Measurements from ENCODE around the gene CPED1. TPM values are rescaled to one million over a fixed set of nuclear protein-coding genes. Genes with fewer than 3 reads are reported as not detected.
"Not testable (repeated sequence)": the region's sequence is repeated elsewhere in the genome, so short reads cannot be mapped to it uniquely, and the experiment has no call there.

CPED1 gene
- total RNA-seq, 2 donors from 2014 or later, result 77.4 to 126 TPM

GRCh38 chr7:121001234-121001906 is 12.9 kb downstream of the CPED1 start:
- Histone ChIP-seq H3K36me3 (no peaks in the 10 kb centered on the region), H3K4me3 (no peak overlapping the region), H3K27me3 (replicated peaks; ENCODE audit: insufficient read depth) (no peaks in the 10 kb centered on the region), H3K9me3 (no peaks in the 10 kb centered on the region), H3K27ac (peak overlapping the region; percentile 75 to 81), H3K4me1 (ENCODE audit: control insufficient read depth in 1 of 2, low read depth in 2 of 2) (peaks cover 52 to 81% of the 10 kb centered on the region in 2 donors)
- DNase-seq (ENCODE audit: low spot score) (no peak), ATAC-seq (ENCODE audit: insufficient number of reproducible peaks, low FRiP score, low read depth) (no peak)
- TF ChIP-seq CTCF (IDR thresholded peaks at IDR 0.05), result no peak

GRCh38 chr7:121002048-121002756 is 13.7 kb downstream of the CPED1 start:
- Histone ChIP-seq H3K9me3 (no peaks in the 10 kb centered on the region), H3K36me3 (no peaks in the 10 kb centered on the region), H3K27me3 (replicated peaks; ENCODE audit: insufficient read depth) (no peaks in the 10 kb centered on the region), H3K4me1 (ENCODE audit: control insufficient read depth in 1 of 2, low read depth in 2 of 2) (peaks cover 53 to 80% of the 10 kb centered on the region in 2 donors), H3K27ac (peak overlapping the region; percentile 75 to 81), H3K4me3 (peak overlapping the region; percentile 21)
- DNase-seq (ENCODE audit: low spot score), result no peak
- no peak for ATAC-seq (ENCODE audit: insufficient number of reproducible peaks, low FRiP score, low read depth)
- TF ChIP-seq CTCF (IDR thresholded peaks at IDR 0.05), result peak; percentile 10

- no peak for DNase-seq (ENCODE audit: low spot score)
- no peak for TF ChIP-seq CTCF (IDR thresholded peaks at IDR 0.05)
- Histone ChIP-seq H3K27me3 (replicated peaks; ENCODE audit: insufficient read depth) (no peaks in the 10 kb centered on the region), H3K36me3 (no peaks in the 10 kb centered on the region), H3K4me1 (ENCODE audit: control insufficient read depth in 1 of 2, low read depth in 2 of 2) (peaks cover 48 to 81% of the 10 kb centered on the region in 2 donors), H3K9me3 (no peaks in the 10 kb centered on the region), H3K4me3 (no peak overlapping the region), H3K27ac (peak overlapping the region; percentile 75 to 81)
- ATAC-seq (ENCODE audit: insufficient number of reproducible peaks, low FRiP score, low read depth), result no peak
These were observed 14.3 kb downstream of the CPED1 start for GRCh38 chr7:121002757-121003200.

- Histone ChIP-seq H3K9me3 (no peaks in the 10 kb centered on the region), H3K27me3 (replicated peaks; ENCODE audit: insufficient read depth) (no peaks in the 10 kb centered on the region), H3K4me3 (no peak overlapping the region), H3K4me1 (ENCODE audit: control insufficient read depth in 1 of 2, low read depth in 2 of 2) (peaks cover 47 to 83% of the 10 kb centered on the region in 2 donors), H3K36me3 (no peaks in the 10 kb centered on the region), H3K27ac (peak overlapping the region; percentile 75 to 81)
- ATAC-seq (ENCODE audit: insufficient number of reproducible peaks, low FRiP score, low read depth), result no peak
- no peak for TF ChIP-seq CTCF (IDR thresholded peaks at IDR 0.05)
- no peak for DNase-seq (ENCODE audit: low spot score)
These were observed 15.6 kb downstream of the CPED1 start for GRCh38 chr7:121003986-121004685.

- not testable (repeated sequence) for DNase-seq (ENCODE audit: low spot score); H3K36me3 ChIP-seq; ATAC-seq (ENCODE audit: insufficient number of reproducible peaks, low FRiP score, low read depth); H3K27me3 ChIP-seq (replicated peaks; ENCODE audit: insufficient read depth); H3K4me3 ChIP-seq; H3K9me3 ChIP-seq
- peak overlapping the region in 1 of 2 donors; percentile 75 for H3K27ac ChIP-seq
- peaks cover 44 to 87% of the 10 kb centered on the region in 2 donors for H3K4me1 ChIP-seq (ENCODE audit: control insufficient read depth in 1 of 2, low read depth in 2 of 2)
These were observed 16.5 kb downstream of the CPED1 start for GRCh38 chr7:121005058-121005457.
